Left lung (tissue), 10 donors: ENCODE results near the gene UTS2R. TPM values are rescaled to one million over a fixed set of nuclear protein-coding genes. Genes with fewer than 3 reads are reported as not detected.

Experiments
- ATAC-seq: fragments of 200-7000 bp; cut with Tn5 transposase; one replicate; pipeline ENCODE4 v1.9.1; 2020; ENCODE audit warnings: moderate library complexity
- DNase-seq, 4 donors: peaks; one replicate each; pipeline ENCODE4 v3.0.0-alpha.2; 2013 to 2020
- H3K27ac ChIP-seq, 2 donors: fragments of 200-600 bp; sonication (generic) in 1 of 2; one replicate each; pipeline versions ENCODE4 v1.5.0 to v1.8.0; 2020 to 2021
- H3K27me3 ChIP-seq, 2 donors: fragments of 200-600 bp; sonication (generic) in 1 of 2; one replicate each; pipeline versions ENCODE4 v1.5.0 to v1.8.0; 2020 to 2021
- H3K36me3 ChIP-seq, 2 donors: fragments of 200-600 bp; sonication (generic) in 1 of 2; one replicate each; pipeline versions ENCODE4 v1.5.0 to v1.8.0; 2020 to 2021
- H3K4me1 ChIP-seq, 2 donors: fragments of 200-600 bp; one replicate each; pipeline ENCODE4 v1.8.0; 2021
- H3K4me3 ChIP-seq, 2 donors: fragments of 200-600 bp; sonication (generic) in 1 of 2; one replicate each; pipeline versions ENCODE4 v1.5.0 to v1.8.0; 2020 to 2021; ENCODE audit warnings: mild to moderate bottlenecking in 1 of 2
- H3K9me3 ChIP-seq, 2 donors: fragments of 200-600 bp; sonication (generic) in 1 of 2; one replicate each; pipeline versions ENCODE4 v1.5.0 to v1.8.0; 2020 to 2021
- CTCF ChIP-seq, 2 donors: fragments of 200-600 bp; sonication (generic) in 1 of 2; IDR thresholded peaks; one replicate each; pipeline versions ENCODE4 v1.5.0 to v1.8.0; 2021; ENCODE audit warnings: antibody characterized with exemption in 2 of 2
- intact Hi-C, 2 donors: fragments of 100-400 bp; cut with DNase I; formaldehyde crosslinking; loops; one replicate each; pipeline versions ENCODE4 v1.11.2 to v1.14.2; 2022
- polyA plus RNA-seq, 6 donors: library from polyadenylated mRNA; unstranded; fragments of 120-200 nt; gene quantifications; one replicate each; pipeline ENCODE4 v1.2.1, GENCODE V29; 2013; ENCODE audit not compliant: insufficient read length in 6 of 6
- total RNA-seq, 2 donors: library from RNA; stranded (reverse); fragmentation: NEBNext Ultra II Directional; extraction: Animal tissue kit (Norgen Biotek cat#: 25700); gene quantifications; one replicate each; pipeline ENCODE4 v1.2.1, GENCODE V29; 2021
- donor health status: DM: no; HTN: yes; CAD: no.
- donor health status: DM: no; HTN: no; CAD: no.

UTS2R gene
- total and polyA plus RNA-seq, 8 donors = 0.11 TPM; not detected in 7

GRCh38 chr17:82392941-82393340 is 21.4 kb downstream of the UTS2R start:
- peak in 1 of 4 donors; percentile 34 for DNase-seq
- no peak overlapping the region for H3K27ac ChIP-seq
- intact Hi-C loops = no loop called here

GRCh38 chr17:82394278-82394677 is 22.7 kb downstream of the UTS2R start:
- Histone ChIP-seq H3K27me3 (no peaks in the 10 kb centered on the region), H3K27ac (no peak overlapping the region), H3K36me3 (peaks cover 0 to 36% of the 10 kb centered on the region in 2 donors), H3K4me3 (no peak overlapping the region), H3K9me3 (no peaks in the 10 kb centered on the region), H3K4me1 (peaks cover 2 to 3% of the 10 kb centered on the region in 2 donors)
- no peak for TF ChIP-seq CTCF (IDR thresholded peaks at IDR 0.05)
- DNase-seq = peak in 1 of 4 donors; percentile 7
- intact Hi-C loops = no loop called here
- ATAC-seq = no peak

More at GRCh38 chr17:82392941-82393340, 21.4 kb downstream of the UTS2R start:
- no peaks in the 10 kb centered on the region for H3K9me3 ChIP-seq
- H3K36me3 ChIP-seq = peaks cover 0 to 34% of the 10 kb centered on the region in 2 donors
- H3K27me3 ChIP-seq = peaks cover 0 to 5% of the 10 kb centered on the region in 2 donors
- H3K4me1 ChIP-seq = no peaks in the 10 kb centered on the region
- ATAC-seq = no peak
- H3K4me3 ChIP-seq = no peak overlapping the region
- TF ChIP-seq CTCF (IDR thresholded peaks at IDR 0.05) = no peak

- no peak for ATAC-seq
- Histone ChIP-seq H3K9me3 (no peaks in the 10 kb centered on the region), H3K36me3 (peaks cover 0 to 48% of the 10 kb centered on the region in 2 donors), H3K27ac (no peak overlapping the region), H3K4me3 (no peak overlapping the region), H3K27me3 (no peaks in the 10 kb centered on the region), H3K4me1 (peaks cover 8 to 25% of the 10 kb centered on the region in 2 donors)
- no peak for TF ChIP-seq CTCF (IDR thresholded peaks at IDR 0.05)
- intact Hi-C loops = no loop called here
- DNase-seq = peak in 1 of 4 donors; percentile 52
These were observed 25.3 kb downstream of the UTS2R start for GRCh38 chr17:82396601-82397435.

GRCh38 chr17:82397449-82398335 is 26.1 kb downstream of the UTS2R start:
- peak in 1 of 4 donors; percentile 75 for DNase-seq
- Histone ChIP-seq H3K9me3 (no peaks in the 10 kb centered on the region), H3K4me3 (no peak overlapping the region), H3K4me1 (peaks cover 8 to 27% of the 10 kb centered on the region in 2 donors), H3K36me3 (peaks cover 0 to 47% of the 10 kb centered on the region in 2 donors), H3K27ac (no peak overlapping the region), H3K27me3 (no peaks in the 10 kb centered on the region)
- intact Hi-C loops = no loop called here
- no peak for ATAC-seq
- TF ChIP-seq CTCF (IDR thresholded peaks at IDR 0.05) = no peak

GRCh38 chr17:82399041-82399441 is 27.5 kb downstream of the UTS2R start:
- no peak for ATAC-seq
- peak in 1 of 4 donors; percentile 65 for DNase-seq
- H3K27ac ChIP-seq = no peak overlapping the region
- TF ChIP-seq CTCF (IDR thresholded peaks at IDR 0.05) = no peak
- peaks cover 8 to 27% of the 10 kb centered on the region in 2 donors for H3K4me1 ChIP-seq
- H3K9me3 ChIP-seq = no peaks in the 10 kb centered on the region
- intact Hi-C loops = no loop called here
- H3K36me3 ChIP-seq = peaks cover 0 to 47% of the 10 kb centered on the region in 2 donors
- H3K27me3 ChIP-seq = no peaks in the 10 kb centered on the region
- no peak overlapping the region for H3K4me3 ChIP-seq
